Loucy (cell line): Measurements from ENCODE around the gene MAB21L3.

Experiments
- H2AFZ ChIP-seq: fragments of 200-600 bp; sonication (generic); 2 replicates; pipeline ENCODE4 v1.6.0; 2016; ENCODE audit warnings: antibody characterized with exemption, mild to moderate bottlenecking, low read length, moderate library complexity
- H3F3A ChIP-seq: fragments of 200-600 bp; 2 replicates; pipeline ENCODE4 v1.6.0; 2016; ENCODE audit warnings: antibody characterized with exemption, low read depth, mild to moderate bottlenecking
- H3K27me3 ChIP-seq: fragments of 200-600 bp; sonication (generic); 2 replicates; pipeline ENCODE4 v1.6.1; 2014; ENCODE audit warnings: low read length, mild to moderate bottlenecking; ENCODE audit not compliant: insufficient read depth, poor library complexity, severe bottlenecking
- H3K36me3 ChIP-seq: fragments of 200-600 bp; sonication (generic); 2 replicates; pipeline ENCODE4 v1.6.1; 2016; ENCODE audit warnings: low read length; ENCODE audit not compliant: insufficient read depth
- H3K4me1 ChIP-seq: fragments of 200-600 bp; sonication (generic); 2 replicates; pipeline ENCODE4 v1.5.1; 2014; ENCODE audit warnings: low read length, mild to moderate bottlenecking; ENCODE audit not compliant: insufficient read depth, poor library complexity, severe bottlenecking
- H3K4me2 ChIP-seq: fragments of 200-600 bp; sonication (generic); 2 replicates; pipeline ENCODE4 v1.6.0; 2014; ENCODE audit warnings: antibody characterized with exemption, low read length, low read depth, mild to moderate bottlenecking; ENCODE audit not compliant: poor library complexity, severe bottlenecking
- H3K4me3 ChIP-seq: fragments of 200-600 bp; sonication (generic); 2 replicates; pipeline ENCODE4 v1.5.1; 2014; ENCODE audit warnings: low read length, mild to moderate bottlenecking, mixed read lengths; ENCODE audit not compliant: poor library complexity, severe bottlenecking
- H3K79me2 ChIP-seq: fragments of 200-600 bp; sonication (generic); 2 replicates; pipeline ENCODE4 v1.6.1; 2014; ENCODE audit warnings: low read length; ENCODE audit not compliant: insufficient read depth
- H3K9ac ChIP-seq: fragments of 200-600 bp; sonication (generic); 2 replicates; pipeline ENCODE4 v1.6.0; 2014; ENCODE audit warnings: mild to moderate bottlenecking, low read depth, low read length, moderate library complexity; ENCODE audit not compliant: poor library complexity, severe bottlenecking
- H3K9me2 ChIP-seq: fragments of 200-600 bp; sonication (generic); replicated peaks from 2 replicates; pipeline ENCODE4 v1.6.1; 2016; ENCODE audit warnings: low read depth, low read length, mixed read lengths
- H3K9me3 ChIP-seq: fragments of 200-600 bp; sonication (generic); 2 replicates; pipeline ENCODE4 v1.6.1; 2014; ENCODE audit warnings: mild to moderate bottlenecking, antibody characterized with exemption, low read length, low read depth; ENCODE audit not compliant: insufficient read depth
- H4K20me1 ChIP-seq: fragments of 200-600 bp; sonication (generic); 2 replicates; pipeline ENCODE4 v1.6.0; 2014; ENCODE audit warnings: antibody characterized with exemption, low read length, mild to moderate bottlenecking; ENCODE audit not compliant: insufficient read depth, poor library complexity, severe bottlenecking
- EZH2phosphoT487 ChIP-seq: fragments of 200-600 bp; IDR thresholded peaks from 2 replicates; pipeline ENCODE4 v1.6.1; 2018; ENCODE audit warnings: antibody characterized with exemption, mild to moderate bottlenecking, moderate library complexity, borderline replicate concordance
- TF ChIP-seq, protein P1 (sequence below): fragments of 200-600 bp; sonication (generic); conservative IDR thresholded peaks from 2 replicates; pipeline ENCODE4 v1.5.1; 2014; ENCODE audit warnings: mild to moderate bottlenecking, antibody characterized with exemption, low read length

Gene MAB21L3

DNA sequence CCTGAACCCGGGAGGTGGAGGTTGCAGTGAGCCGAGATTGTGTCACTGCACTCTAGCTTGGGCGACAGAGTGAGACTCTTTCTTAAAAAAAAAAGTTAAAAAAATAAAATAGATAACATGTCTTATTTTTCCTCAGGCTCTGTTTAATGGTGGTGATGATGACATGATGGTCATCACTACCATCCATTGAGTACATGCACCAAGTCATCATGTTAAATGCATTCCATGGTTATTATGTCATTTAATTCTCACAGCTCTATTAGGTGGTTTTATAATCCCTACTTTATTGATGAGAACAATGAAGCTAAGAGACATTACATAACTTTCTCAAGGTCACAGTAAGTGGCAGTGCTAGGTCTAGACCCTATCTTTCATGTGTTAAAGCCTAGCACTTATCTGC, 34.4 kb upstream of the MAB21L3 start:
- H3K9me3 ChIP-seq = no peaks in the 10 kb centered on the region
- H3K27me3 ChIP-seq = no peaks in the 10 kb centered on the region
- no peaks in the 10 kb centered on the region for H3K79me2 ChIP-seq
- H4K20me1 ChIP-seq = no peaks in the 10 kb centered on the region
- no peak for TF ChIP-seq EZH2phosphoT487
- TF ChIP-seq, protein P1, sequence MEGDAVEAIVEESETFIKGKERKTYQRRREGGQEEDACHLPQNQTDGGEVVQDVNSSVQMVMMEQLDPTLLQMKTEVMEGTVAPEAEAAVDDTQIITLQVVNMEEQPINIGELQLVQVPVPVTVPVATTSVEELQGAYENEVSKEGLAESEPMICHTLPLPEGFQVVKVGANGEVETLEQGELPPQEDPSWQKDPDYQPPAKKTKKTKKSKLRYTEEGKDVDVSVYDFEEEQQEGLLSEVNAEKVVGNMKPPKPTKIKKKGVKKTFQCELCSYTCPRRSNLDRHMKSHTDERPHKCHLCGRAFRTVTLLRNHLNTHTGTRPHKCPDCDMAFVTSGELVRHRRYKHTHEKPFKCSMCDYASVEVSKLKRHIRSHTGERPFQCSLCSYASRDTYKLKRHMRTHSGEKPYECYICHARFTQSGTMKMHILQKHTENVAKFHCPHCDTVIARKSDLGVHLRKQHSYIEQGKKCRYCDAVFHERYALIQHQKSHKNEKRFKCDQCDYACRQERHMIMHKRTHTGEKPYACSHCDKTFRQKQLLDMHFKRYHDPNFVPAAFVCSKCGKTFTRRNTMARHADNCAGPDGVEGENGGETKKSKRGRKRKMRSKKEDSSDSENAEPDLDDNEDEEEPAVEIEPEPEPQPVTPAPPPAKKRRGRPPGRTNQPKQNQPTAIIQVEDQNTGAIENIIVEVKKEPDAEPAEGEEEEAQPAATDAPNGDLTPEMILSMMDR = no peak
- H3K9ac ChIP-seq = no peak overlapping the region
- H3K4me3 ChIP-seq = no peak overlapping the region
- no peaks in the 10 kb centered on the region for H3K4me1 ChIP-seq
- H3F3A ChIP-seq = no peaks in the 10 kb centered on the region
- no peaks in the 10 kb centered on the region for H3K36me3 ChIP-seq
- no peak overlapping the region for H2AFZ ChIP-seq
- H3K4me2 ChIP-seq = no peak overlapping the region
- H3K9me2 ChIP-seq = no peaks in the 10 kb centered on the region

GRCh38 chr1:116078699-116079223, 32.4 kb upstream of the MAB21L3 start:
- Histone ChIP-seq H3K4me2 (no peak overlapping the region), H3K4me1 (no peaks in the 10 kb centered on the region), H2AFZ (no peak overlapping the region), H3K9ac (no peak overlapping the region), H3K36me3 (no peaks in the 10 kb centered on the region), H3K27me3 (no peaks in the 10 kb centered on the region), H3F3A (no peaks in the 10 kb centered on the region), H3K9me2 (no peaks in the 10 kb centered on the region), H3K79me2 (no peaks in the 10 kb centered on the region), H3K4me3 (no peak overlapping the region), H3K9me3 (no peaks in the 10 kb centered on the region), H4K20me1 (no peaks in the 10 kb centered on the region)
- TF ChIP-seq EZH2phosphoT487 = no peak
- TF ChIP-seq, protein P1 = no peak

DNA sequence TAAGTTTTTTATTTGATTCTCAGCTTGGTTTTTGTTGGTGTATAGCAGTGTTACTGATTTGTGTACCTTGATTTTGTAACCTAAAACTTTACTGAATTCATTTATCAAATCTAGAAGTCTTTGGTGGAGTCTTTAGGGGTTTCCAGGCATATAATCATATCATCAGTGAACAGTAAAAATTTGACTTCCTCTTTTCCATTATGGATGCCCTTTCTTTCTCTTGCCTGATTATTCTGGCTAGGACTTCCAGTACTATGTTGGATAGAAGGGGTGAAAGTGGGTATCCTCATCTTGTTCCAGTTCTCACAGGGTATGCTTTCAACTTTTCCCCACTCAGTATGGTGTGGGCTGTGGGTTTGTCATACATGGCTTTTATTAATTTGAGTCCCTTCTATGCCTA, 23.6 kb upstream of the MAB21L3 start:
- H4K20me1 ChIP-seq = no peaks in the 10 kb centered on the region
- no peaks in the 10 kb centered on the region for H3K27me3 ChIP-seq
- no peak overlapping the region for H3K4me2 ChIP-seq
- H3K4me3 ChIP-seq = no peak overlapping the region
- no peak overlapping the region for H3K9ac ChIP-seq
- H3K79me2 ChIP-seq = no peaks in the 10 kb centered on the region
- H3K9me2 ChIP-seq = no peaks in the 10 kb centered on the region
- no peaks in the 10 kb centered on the region for H3K36me3 ChIP-seq
- TF ChIP-seq, protein P1 = no peak
- TF ChIP-seq EZH2phosphoT487 = no peak
- H2AFZ ChIP-seq = no peak overlapping the region
- H3K4me1 ChIP-seq = no peaks in the 10 kb centered on the region
- no peaks in the 10 kb centered on the region for H3F3A ChIP-seq
- peaks cover 3% of the 10 kb centered on the region; the same call in 1 of the 2 replicates for H3K9me3 ChIP-seq
